HTR-8/SVneo (cell line): ENCODE measurements around the gene ECEL1.
A peak's percentile ranks its signal among the peaks of the same experiment; 100 is the strongest.
"Not testable (repeated sequence)": the region's sequence is repeated elsewhere in the genome, so short reads cannot be mapped to it uniquely, and the experiment has no call there.

ENCODE experiments used
- DNase-seq: peaks from one replicate; pipeline ENCODE4 v3.0.0; 2011; ENCODE audit warnings: low spot score, mixed read lengths; ENCODE audit not compliant: insufficient read length
- FAIRE-seq: peaks from 2 replicates; lab custom pipeline; 2011; peaks lifted over from hg19 to GRCh38; lab: Jason Lieb, UNC

Gene ECEL1

DNA sequence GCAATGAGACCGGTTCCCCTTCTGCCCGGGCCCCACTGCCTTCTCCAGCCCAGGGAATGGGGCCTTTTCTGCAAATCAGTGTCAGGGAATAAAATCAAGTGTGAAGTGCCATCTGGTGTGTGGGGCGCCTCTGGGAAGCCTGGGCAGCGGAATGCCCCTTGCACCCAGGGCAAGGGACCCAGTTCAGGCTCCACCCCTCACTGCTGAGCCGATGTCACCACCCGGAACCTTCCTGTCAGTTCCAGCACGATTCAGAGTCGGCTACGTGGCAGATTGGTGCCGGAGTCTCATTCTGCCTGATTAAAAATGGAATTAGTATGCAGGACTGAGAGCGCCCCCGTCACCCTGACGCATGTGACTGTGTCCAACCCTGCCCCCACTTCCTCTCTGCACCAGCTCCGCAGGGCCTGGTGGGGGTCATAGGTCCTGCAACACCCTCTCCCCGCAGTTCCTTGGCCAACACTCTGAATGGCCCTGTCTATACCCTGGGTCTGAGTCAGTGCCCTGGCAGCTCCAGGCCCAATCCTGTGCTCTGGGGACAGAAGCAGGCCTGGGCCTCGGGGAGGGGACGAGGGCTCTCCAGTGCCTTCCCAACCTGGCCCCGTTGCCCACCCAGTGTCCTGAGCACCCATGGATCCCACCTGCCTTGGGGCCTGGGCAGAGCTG lies 39.9 kb downstream of the ECEL1 start:
- no peak for FAIRE-seq
- no peak for DNase-seq

DNA sequence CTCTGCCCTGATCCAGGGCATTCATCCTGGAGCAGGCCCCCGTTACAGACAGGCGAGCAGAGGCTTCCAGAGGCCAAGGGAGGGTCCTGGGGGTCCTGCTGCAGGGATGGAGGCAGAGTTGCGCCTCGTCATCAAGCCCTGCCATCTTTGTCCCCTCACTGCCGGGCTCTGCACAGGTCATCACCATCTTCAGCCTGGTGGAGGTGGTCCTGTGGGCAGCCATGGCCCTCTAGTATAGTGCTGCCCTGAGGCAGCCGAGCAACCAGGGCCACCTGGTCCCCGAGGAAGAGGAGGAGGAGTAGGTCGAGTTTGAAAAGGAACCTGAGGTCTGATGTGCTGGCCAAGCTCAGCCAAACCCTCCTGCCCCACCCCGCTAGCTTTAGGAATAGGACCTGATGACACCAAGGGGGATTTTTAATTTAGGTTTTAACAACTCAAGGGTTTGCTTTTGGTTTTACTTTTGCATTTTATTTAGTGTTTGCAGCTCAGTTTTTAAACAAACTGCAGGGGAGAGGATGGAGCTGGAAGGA lies 40.5 kb downstream of the ECEL1 start:
- no peak for DNase-seq
- no peak for FAIRE-seq

DNA sequence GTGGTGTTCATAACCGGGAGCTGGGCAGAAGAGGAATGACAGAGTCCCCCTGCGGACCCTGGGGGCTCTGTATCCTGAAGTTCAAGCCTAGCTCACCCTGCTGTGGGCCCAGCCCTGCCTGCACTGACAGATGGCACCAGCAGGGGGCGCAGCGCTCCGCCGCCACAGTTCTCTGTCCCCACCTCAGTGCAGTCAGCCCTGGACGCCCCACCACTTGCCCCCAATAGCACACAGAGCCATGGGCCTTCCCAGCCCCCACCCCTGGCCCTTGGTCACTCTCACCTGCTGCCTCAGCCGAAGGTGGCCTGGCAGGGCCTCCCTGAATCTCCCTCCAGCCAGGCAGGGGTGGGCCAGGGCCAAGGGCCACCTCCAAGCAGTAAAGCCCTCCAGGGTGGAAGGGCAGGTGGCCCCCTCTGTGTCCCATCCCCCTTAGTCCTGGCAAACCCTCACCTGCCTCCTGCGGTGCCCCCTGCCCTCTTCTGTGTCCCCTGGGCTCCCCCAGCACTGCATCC lies 41.3 kb downstream of the ECEL1 start:
- not testable (repeated sequence) for DNase-seq
- peak; percentile 95 for FAIRE-seq

DNA sequence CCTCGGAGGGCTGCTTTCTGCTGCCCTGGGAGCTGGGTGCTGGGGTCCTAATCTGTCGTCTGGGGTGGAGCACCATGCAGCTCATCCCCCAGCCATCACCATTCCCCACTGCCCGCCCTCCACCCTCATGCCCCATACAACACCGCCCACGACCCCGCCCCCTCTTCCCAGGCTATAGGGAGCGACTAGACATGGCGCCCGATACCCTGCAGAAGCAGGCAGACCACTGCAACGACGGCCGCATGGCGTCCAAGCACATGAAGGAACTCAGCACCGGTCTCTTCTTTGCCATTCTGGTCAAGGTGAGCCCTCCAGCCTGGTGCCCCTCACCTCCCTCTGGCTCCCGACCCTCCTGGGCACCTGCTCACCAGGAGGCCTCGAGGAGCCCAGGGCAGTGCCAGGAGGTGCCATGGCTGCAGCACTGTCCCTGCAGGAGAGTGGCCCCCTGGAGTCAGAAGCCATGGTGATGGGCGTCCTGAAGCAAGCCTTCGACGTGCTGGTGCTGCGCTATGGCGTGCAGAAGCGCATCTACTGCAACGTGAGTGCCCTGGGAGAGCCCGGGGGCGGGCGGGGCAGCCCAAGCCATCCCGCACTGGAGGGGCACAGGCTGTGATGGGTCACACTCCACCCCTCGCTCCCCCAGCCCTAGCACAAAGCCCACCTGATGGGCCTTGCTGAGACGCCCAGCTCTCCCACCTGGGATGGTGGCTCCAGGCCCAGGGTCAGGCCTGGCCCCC lies 42.3 kb downstream of the ECEL1 start:
- FAIRE-seq, DNase-seq: not testable (repeated sequence)

DNA sequence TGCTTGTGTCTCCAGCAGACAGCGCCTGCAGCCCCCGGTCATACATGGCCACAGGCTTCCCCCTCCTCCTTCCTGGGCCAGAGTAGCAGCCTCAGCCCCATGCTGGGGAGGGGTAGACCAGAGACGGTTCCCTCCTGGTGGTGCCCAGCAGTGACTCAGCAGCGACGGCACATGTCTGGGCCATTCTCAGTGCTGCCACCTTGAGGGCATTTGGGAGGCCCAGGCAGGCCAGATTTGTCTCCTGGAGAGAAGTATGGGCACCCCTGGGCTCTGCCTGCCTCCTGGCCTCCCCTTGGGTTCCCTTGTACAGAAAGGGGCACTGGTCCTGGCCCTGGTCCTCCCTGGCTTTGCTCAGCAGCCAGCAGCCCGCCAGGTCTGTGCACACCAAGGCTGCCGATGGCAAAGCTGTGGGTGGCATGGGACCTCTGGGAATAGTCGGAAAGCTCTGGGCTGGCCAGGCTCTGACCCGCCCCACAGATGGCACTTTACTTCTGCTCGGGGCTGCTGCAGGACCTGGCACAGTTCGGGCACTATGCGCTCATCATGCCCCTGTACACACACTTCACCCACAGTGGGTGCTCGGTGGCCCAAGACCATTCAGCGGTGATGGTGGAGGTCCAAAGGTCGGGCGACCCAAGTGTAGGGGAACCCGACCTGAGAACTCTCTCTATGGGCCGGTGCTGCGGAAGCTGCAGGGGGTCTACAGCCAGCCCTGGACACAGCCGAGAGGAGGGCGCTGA lies 43.1 kb downstream of the ECEL1 start:
- no peak for DNase-seq
- no peak for FAIRE-seq

DNA sequence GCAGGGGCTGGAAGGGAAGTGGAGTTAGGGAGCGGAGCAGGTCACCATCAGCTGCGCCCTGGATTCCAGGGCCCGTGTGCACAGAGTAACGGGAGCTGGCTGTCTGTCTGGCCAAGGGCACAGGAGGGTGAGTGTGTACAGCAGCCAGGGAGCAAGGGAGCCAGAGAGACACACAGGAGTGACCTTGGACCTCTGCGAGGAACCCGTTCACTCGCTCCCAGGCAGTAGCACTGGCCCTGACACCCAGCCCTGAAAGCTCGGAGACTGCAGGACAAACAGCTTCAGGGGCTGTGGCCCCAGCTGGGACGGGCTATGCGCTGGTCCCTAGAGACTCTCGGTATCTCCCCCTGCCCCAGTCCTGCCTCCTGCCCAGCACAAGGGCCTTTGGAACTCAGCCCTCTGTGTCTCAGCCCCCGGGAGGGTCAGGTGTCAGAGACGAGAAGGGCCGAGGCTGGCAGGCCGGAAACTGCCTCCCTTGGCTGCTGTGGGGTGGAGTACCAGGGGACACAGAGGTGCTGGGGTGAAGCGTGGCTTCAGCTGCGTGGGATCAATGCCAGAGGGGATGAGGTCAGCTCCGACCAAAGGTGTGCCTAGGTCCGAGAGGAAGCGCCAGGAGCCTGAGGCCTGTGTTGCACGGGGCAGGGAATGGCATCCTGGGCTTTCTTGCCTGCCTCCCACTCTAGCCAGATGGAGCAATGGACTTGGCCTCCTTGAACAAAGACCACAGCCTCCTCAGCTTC lies 43.8 kb downstream of the ECEL1 start:
- not testable (repeated sequence) for DNase-seq, FAIRE-seq

DNA sequence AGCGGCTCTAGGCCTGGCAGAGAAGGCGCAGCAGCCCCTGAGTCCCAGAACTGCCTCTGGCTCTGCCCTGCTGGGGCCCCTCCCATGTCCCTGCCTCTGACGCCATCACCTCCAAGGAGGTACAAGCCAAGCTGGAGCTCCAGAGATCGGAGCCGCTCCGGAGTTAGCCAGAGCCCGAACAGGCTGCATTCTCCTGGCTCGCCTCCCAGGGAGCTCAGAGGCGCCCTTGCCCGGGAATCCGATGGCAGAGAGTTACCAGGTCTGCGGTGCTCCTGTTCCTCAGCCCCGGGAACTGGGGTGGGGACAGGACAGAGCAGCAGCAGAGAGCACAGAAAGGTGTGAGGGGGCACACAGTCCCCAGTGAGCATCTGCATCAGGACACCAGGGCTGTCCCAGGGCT lies 44.6 kb downstream of the ECEL1 start:
- DNase-seq, FAIRE-seq: not testable (repeated sequence)

DNA sequence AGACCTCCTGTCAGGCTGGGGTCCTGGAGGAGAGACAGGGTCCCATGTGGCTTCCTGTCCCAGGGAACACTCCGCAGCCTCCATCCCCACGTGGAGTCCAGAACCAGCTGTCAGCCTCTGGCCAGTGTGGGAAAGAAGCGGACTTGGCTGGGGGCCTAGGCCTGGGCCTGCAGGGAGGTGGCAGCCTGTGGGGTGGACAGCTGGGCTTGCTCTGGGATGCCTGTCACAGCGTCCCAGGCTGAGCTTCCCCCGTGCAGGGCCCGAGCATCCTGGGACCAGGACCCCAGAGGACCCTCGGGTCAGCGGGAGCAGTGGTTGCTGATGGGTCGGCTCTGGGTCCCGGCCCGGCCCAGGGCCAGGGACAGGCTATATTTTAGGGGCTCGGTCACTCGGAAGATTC lies 45.2 kb downstream of the ECEL1 start:
- DNase-seq, FAIRE-seq: not testable (repeated sequence)

DNA sequence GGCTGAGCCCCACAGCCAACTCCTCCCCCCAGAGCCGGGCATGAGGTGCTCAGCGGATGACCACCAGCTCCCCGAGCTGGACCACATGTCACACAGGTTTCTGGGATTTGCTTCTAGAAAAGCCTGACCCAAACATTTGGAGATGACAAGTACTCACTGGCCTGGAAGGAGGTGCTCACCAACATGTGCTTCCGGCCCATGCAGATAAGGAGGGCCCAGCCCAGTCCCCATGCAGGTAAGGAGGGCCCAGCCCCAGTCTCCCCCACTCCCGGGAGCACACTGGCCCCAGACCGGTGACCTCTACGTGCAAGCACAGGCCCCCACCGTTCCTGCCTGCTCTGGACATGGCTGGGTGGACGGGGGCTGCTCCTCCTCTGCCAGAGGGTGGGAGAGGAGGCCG lies 45.7 kb downstream of the ECEL1 start:
- FAIRE-seq, DNase-seq: not testable (repeated sequence)

DNA sequence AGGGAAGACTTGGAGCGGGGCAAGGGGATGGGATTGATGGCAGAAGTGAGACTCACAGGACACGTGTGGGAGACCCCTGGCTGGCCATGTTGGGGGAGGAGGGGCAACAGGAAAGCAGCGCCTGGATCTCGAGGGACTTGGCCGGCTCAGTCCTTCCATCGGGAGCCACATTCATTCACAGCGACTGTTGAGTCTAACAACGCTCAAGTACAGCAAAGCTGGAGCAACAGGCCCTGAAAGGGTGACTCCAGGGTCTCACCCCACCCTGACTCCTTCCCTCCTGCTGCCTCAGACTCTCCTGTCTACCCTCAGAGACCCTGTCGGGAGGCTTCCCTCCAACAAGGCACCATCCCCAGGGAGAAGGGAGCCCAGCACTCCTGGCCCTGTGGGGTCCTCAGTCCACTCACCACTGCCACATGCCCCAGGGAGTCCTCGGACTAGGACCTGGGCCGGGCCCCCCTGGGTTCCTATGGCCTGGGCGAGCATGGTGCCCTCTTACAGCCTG lies 46.4 kb downstream of the ECEL1 start:
- FAIRE-seq (no peak), DNase-seq (no peak)

DNA sequence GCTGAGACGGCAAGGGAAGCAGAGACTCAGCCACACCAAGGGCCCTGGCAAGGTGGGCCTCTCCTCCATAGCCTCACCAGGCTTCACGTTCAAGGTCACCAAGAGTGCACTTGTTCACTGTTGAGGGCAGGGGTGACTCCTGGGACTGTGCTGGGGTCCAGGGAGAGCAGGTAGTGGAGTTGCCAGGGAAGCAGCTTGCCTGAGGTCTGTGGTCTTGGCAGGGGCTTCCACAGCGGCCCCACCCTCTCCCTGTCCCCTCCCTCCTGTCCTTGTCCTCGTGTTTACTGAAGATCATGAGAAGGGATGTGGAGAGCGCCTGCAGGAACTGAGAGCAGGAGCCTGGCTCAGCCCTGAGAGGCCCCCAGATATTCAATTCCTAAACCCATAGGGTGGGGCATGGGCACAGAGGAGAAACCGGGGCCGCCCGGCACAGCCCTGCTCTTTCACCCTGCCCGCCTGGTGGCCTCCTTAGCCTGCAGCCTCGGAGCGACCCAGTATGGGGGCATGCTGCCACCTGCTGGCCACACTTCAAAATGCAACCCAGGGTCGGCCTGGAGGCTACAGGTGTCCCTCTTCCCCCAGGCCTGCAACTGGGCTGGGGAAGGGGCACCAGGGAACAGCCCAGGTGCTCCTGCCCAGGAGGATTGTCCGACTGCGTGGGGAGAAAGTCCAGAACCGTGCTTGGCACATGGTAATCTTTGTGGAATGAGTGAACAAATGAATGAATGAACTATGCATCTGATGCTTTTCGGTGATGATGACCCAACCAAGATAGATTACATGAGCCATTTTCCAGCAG lies 47.2 kb downstream of the ECEL1 start:
- DNase-seq, result peak; percentile 77
- peak; percentile 69 for FAIRE-seq

DNA sequence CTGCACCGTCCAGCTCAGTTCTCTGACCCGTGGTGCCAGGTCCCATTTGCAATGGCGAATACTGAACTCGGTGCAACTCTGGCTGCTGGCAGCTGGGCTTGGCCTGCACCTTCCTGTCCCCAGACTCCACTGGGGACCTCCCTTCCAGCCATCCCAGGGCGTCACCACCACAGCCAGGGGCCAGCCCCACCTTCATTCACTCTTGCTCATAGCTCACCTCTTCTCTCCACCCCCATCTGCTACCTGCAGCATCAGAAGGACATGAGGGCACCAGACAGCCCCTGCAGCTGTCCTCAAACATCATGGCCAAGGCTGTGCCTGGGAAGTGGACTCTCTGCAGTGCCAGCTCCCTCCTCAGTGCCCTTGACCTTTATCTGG lies 47.9 kb downstream of the ECEL1 start:
- DNase-seq (no peak), FAIRE-seq (no peak)

DNA sequence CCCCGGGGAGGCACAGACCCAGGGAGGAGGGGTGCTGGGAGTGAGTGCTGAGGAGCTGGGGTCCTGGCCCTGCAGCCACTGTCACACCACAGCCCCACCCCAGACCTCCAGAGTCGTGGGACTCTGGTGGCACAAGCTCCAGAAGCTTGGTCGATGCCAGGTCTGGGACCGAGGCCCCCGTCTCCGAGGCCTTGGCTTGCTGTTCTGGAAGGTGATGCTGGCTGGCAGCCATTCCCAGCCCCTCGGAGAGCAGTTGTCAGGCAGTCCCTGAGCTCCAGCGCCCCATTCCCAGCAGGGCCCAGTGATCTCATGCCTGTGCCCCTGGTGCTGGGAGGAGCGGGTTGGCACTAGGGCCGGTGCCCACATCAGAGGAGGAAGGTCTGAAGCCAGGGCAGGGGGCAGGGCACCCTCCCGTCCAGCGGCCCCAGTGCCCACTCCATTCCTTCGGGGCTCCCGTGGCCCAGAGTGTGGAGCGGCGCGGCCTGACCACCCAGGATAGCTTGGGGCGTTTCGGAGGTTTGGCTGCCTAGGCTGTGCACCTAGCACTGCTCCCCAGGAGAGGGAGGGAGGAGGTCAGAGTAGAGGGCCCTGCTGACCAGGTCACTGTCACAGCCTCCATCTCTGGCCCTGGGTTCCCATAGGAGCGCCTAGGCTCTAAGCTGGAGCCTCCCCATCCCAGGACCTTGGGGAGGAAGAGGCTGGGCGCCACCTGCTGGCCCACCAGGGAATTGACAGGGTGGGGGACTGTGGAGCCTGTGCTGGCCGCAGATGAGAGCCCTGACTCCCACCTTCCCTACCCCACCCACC lies 48.5 kb downstream of the ECEL1 start:
- DNase-seq, result no peak
- FAIRE-seq, result peak; percentile 89

DNA sequence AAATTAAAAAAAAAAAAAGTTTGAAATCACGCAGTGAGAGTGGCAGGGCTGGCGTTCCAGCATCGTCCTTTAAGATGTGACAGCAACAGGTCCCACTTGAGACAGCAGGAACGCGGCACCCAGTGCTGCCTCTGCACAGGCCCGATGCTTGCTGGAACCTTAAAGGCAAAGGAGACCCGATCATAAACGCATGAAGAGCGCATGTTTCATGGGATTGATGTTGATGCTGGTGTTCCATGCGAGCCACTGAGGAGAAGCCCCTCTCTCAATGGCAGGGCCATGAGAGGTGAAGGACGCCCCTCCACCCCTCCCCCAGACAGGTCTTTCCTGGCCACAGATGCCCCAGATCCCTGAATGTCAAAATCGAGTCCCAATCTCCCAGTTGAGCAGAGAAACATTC lies 49.5 kb downstream of the ECEL1 start:
- DNase-seq (no peak), FAIRE-seq (no peak)

DNA sequence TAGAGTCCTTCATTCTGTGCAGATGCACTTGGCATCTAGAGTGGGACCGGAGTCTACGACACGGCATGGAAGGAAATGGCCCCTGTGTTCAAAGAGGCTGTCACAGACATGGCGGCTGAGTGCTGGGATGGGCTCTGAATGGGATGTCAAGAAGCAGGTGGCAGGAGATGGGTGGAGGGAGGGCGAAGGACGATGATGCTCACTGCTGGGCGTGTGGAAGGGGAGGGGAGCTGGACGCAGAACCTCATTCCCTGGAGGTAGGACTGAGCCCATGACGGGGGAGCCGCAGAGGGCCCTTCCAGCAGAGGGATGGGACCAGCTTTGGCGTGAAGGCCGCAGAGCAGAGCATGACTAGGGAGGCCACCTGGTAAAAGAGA lies 50.5 kb downstream of the ECEL1 start:
- FAIRE-seq, result no peak
- DNase-seq, result no peak

DNA sequence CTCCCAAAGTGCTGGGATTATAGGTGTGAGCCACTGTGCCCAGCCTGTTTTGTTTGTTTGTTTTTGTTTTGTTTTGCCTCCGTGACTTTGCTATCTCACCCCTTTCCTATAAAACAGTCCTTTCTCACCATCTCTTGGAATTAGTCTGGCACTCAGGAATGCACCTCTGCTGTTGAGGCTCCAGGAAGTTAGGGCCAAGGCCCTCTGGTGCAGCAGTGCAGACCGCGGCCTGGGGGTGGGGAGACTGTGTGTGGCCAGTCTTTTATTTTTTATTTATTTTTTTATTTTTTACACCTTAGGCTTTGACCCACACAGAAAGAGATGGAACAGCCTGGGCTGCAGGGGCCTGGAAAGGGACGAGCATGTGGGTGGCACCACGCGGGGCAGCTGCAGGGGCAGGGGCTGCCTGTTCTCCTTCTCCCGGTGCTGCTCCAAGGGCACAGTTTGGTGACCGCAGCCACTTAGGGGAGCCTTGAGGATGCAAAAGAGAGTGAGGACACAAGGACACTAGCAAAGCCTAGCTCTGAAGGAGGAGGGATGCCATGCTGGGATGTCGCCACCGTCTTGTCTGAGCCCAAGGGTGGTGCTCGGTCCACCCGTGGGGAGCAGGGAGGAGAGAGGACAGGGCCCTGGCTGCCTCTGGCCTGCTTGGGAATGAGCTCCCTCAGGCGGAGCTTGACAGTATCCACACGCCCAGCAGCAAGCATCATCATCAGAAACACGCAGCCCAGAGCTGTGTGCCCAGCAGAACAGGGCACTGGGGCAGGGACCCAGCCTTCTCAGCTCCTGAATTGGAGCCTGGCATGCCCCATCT lies 51.0 kb downstream of the ECEL1 start:
- FAIRE-seq (no peak), DNase-seq (no peak)

DNA sequence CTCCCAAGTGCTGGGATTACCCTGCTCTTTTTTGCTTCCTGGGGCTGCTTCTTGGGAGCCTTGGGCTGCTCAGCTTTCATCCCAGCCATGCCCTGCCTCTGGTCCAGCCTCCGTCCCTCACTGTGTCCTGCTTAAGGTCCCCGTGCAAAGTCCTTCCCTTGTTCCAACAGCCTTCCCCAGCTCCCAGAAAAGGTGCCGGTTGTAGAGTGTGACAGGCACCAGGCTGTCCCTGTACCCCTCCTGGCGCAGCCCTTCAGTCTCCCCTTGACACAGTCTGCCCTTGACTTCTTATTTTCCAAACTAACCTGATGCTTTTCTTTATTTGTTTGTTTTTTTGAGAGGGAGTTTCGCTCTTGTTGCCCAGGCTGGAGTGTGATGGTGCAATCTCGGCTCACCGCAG lies 51.8 kb downstream of the ECEL1 start:
- DNase-seq, result no peak
- no peak for FAIRE-seq

DNA sequence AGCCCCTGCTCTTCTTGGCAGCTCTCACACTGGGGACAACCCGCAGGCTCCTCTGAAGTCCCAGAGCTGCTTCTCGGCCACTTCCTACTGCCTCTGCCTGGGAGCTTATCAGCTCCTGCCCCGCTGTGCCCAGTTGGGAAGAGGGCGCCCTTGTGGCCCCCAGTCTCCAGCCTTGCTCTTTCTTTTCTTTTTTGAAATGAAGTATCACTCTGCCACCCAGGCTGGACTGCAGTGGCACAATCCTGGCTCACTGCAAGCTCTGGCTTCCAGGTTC lies 52.3 kb downstream of the ECEL1 start:
- no peak for DNase-seq

More for the DNA sequence above, 52.3 kb downstream of the ECEL1 start:
- no peak for FAIRE-seq
